Adrenal gland (tissue), 12 donors: Measurements from ENCODE around the gene ECE2. TPM values are rescaled to one million over a fixed set of nuclear protein-coding genes. Genes with fewer than 3 reads are reported as not detected.

Experiments used
- DNase-seq, 7 donors: peaks; one replicate each; pipeline ENCODE4 v3.0.0-alpha.2; 2019 to 2020
- H3K27ac ChIP-seq, 5 donors: fragments of 200-600 bp; sonication (generic) in 4 of 5; 1 replicate in 3 of 5; 2 replicates in 2 of 5; pipeline versions ENCODE4 v1.5.1 to v1.8.0; 2016 to 2020; ENCODE audit warnings: mild to moderate bottlenecking in 1 of 5
- H3K27me3 ChIP-seq: fragments of 200-600 bp; 2 replicates; pipeline ENCODE4 v1.8.0; 2021
- H3K36me3 ChIP-seq, 2 donors: fragments of 200-600 bp; replicated peaks in 1 of 2; 1 replicate in 1 of 2; 2 replicates in 1 of 2; pipeline versions ENCODE4 v1.5.1 to v1.8.0; 2018 to 2022
- H3K4me1 ChIP-seq, 2 donors: fragments of 200-600 bp; replicated peaks in 1 of 2; 1 replicate in 1 of 2; 2 replicates in 1 of 2; pipeline versions ENCODE4 v1.5.1 to v1.8.0; 2018 to 2021
- H3K4me3 ChIP-seq, 4 donors: fragments of 200-600 bp; sonication (generic) in 3 of 4; one replicate each; pipeline ENCODE4 v1.5.1; 2016 to 2018
- H3K9me3 ChIP-seq, 3 donors: fragments of 200-600 bp; sonication (generic) in 1 of 3; replicated peaks in 1 of 3; 1 replicate in 2 of 3; 2 replicates in 1 of 3; pipeline versions ENCODE4 v1.5.1 to v1.8.0; 2016 to 2021
- CTCF ChIP-seq, 6 experiments: fragments of 450-650 bp in 4 of 6; fragments of 200-600 bp in 2 of 6; sonication (generic) in 1 of 6; IDR thresholded peaks; 1 replicate in 5 of 6; 2 replicates in 1 of 6; pipeline versions ENCODE4 v1.5.1 to v1.8.0; 2016 to 2021; ENCODE audit warnings: antibody characterized with exemption in 6 of 6, mild to moderate bottlenecking in 2 of 6, moderate library complexity in 1 of 6
- POLR2A ChIP-seq, 2 donors: fragments of 450-650 bp; IDR thresholded peaks; one replicate each; pipeline ENCODE4 v1.6.1; 2017; ENCODE audit warnings: antibody characterized with exemption in 2 of 2, mild to moderate bottlenecking in 2 of 2, moderate library complexity in 1 of 2
- WGBS, 4 donors: extraction: QIAGEN DNeasy Blood & Tissue Kit in 2 of 4; methylation state at CpG; one replicate each; pipeline versions ENCODE4 v1.1.5 to v1.1.7; 2013 to 2017; 5-methylcytosine and 5-hydroxymethylcytosine counted together
- intact Hi-C, 2 donors: fragments of 100-400 bp; cut with DNase I; formaldehyde crosslinking; loops; one replicate each; pipeline versions ENCODE4 v1.14.1 to v1.15.0; 2022 to 2023
- polyA plus RNA-seq, 3 donors: library from polyadenylated mRNA; stranded (reverse); fragments of 200-250 nt in 2 of 3; fragments of 350-450 nt in 1 of 3; fragmentation: Illumina TruSeq in 1 of 3; extraction: RNeasy Lipid Tissue Mini Kit (QIAGEN cat#74804) in 1 of 3; gene quantifications; one replicate each; pipeline ENCODE4 v1.2.3, GENCODE V29; 2013 to 2014
- total RNA-seq, 9 donors: library from RNA; depleted of rRNA in 4 of 9; stranded (reverse); fragments of >200 nt in 4 of 9; fragments of 120-200 nt in 1 of 9; fragmentation: NEBNext Ultra II Directional in 1 of 9; extraction: Animal tissue kit (Norgen Biotek cat#: 25700) in 1 of 9; gene quantifications; one replicate each; pipeline versions ENCODE4 v1.1.0 to v1.2.4, GENCODE V29; 2013 to 2023
- donor health status: healthy with polysubstance abuse.
- donor health status: Bipolar disorder and iron deficiency.
- donor health status: DM: yes; HTN: yes; CAD: no.
- donor health status: DM: no; HTN: no; CAD: no.
- donor health status: DM: no; HTN: no; CAD: no.
- donor health status: DM: yes; HTN: yes; CAD: no.

The ECE2 gene
- total and polyA plus RNA-seq, 12 donors = 0.27 to 15.2 (median 5.8) TPM; not detected in 4

DNA sequence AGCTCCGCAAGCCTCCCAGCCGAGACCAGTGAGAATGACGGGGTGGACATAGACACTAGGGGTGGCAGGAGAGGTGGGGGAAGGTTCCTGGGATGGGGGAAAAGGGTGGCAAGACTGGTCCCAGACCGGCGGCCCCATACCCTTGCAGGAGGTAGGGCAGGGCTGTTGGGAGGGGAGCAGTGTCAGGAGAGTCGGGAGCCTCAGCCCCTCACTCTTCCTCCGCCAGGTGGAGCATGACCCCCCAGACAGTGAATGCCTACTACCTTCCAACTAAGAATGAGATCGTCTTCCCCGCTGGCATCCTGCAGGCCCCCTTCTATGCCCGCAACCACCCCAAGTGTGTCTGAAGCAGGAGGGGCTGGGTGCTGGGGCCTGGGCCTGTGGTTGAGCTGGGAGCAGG, 14.5 kb downstream of the ECE2 start:
- Histone ChIP-seq H3K27ac (no peak overlapping the region), H3K9me3 (no peaks in the 10 kb centered on the region), H3K4me3 (no peak overlapping the region), H3K36me3 (no peaks in the 10 kb centered on the region), H3K27me3 (no peaks in the 10 kb centered on the region), H3K4me1 (no peaks in the 10 kb centered on the region)
- TF ChIP-seq CTCF (IDR thresholded peaks at IDR 0.05) (no peak), POLR2A (IDR thresholded peaks at IDR 0.05) (no peak)
- intact Hi-C loops = loop anchor here in 1 of 2 donors (5.0 kb wide), 1 partner anchor 393 kb away; no protein-coding TSS in a partner anchor
- DNase-seq = no peak
- WGBS, 4 donors = 81 to 89% (median 82%) methylated on average over 7 to 10 of the region's 10 CpGs

DNA sequence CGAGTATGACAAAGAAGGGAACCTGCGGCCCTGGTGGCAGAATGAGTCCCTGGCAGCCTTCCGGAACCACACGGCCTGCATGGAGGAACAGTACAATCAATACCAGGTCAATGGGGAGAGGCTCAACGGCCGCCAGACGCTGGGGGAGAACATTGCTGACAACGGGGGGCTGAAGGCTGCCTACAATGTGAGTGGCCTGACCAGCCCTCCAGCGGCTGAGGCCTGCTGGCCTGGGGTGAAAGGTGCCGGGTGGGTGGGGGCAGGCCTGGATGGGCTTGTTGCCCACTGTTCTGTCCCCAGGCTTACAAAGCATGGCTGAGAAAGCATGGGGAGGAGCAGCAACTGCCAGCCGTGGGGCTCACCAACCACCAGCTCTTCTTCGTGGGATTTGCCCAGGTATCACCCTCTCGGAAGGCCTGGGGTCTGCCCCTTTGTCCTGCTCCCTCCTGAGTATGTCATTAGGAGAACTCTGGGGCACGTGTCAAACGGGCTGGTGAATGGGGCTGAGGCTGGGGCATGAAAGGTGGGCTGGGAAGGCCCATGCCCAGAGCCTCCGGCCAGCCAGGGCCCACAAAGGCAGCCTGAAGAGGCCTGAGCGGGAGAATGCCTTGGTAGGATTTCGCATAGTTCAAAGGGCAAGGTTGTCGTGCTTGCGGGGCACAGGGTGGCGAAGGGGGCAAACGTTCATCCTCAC, 15.4 kb downstream of the ECE2 start:
- Histone ChIP-seq H3K4me3 (no peak overlapping the region), H3K36me3 (no peaks in the 10 kb centered on the region), H3K27ac (no peak overlapping the region), H3K9me3 (no peaks in the 10 kb centered on the region), H3K27me3 (no peaks in the 10 kb centered on the region), H3K4me1 (no peaks in the 10 kb centered on the region)
- WGBS, 4 donors = 79 to 87% (median 84%) methylated on average over 15 to 22 of the region's 22 CpGs
- no peak for DNase-seq
- TF ChIP-seq CTCF (IDR thresholded peaks at IDR 0.05) (no peak), POLR2A (IDR thresholded peaks at IDR 0.05) (no peak)
- intact Hi-C loops = loop anchor here in 1 of 2 donors (5.0 kb wide), 1 partner anchor 394 kb away; no protein-coding TSS in a partner anchor

GRCh38 chr3:184291738-184292445, 16.1 kb downstream of the ECE2 start:
- Histone ChIP-seq H3K4me1 (no peaks in the 10 kb centered on the region), H3K36me3 (no peaks in the 10 kb centered on the region), H3K9me3 (no peaks in the 10 kb centered on the region), H3K4me3 (no peak overlapping the region), H3K27ac (no peak overlapping the region), H3K27me3 (no peaks in the 10 kb centered on the region)
- TF ChIP-seq CTCF (IDR thresholded peaks at IDR 0.05) = no peak
- no peak for TF ChIP-seq POLR2A (IDR thresholded peaks at IDR 0.05)
- intact Hi-C loops = loop anchor here in 1 of 2 donors (5.0 kb wide), 1 partner anchor 395 kb away; no protein-coding TSS in a partner anchor
- 79 to 94% (median 86%) methylated on average over 7 to 21 of the region's 21 CpGs for WGBS, 4 donors
- no peak for DNase-seq

GRCh38 chr3:184295771-184296170, 19.9 kb downstream of the ECE2 start:
- H3K27ac ChIP-seq = no peak overlapping the region
- H3K4me1 ChIP-seq = peaks cover 4 to 12% of the 10 kb centered on the region in 2 donors
- H3K4me3 ChIP-seq = no peak overlapping the region
- peaks cover 0 to 7% of the 10 kb centered on the region in 2 donors for H3K36me3 ChIP-seq
- WGBS, 4 donors = 54 to 66% (median 62%) methylated on average over 3 of the region's 3 CpGs
- intact Hi-C loops = no loop called here
- no peak for DNase-seq
- no peaks in the 10 kb centered on the region for H3K27me3 ChIP-seq
- H3K9me3 ChIP-seq = no peaks in the 10 kb centered on the region
- TF ChIP-seq POLR2A (IDR thresholded peaks at IDR 0.05) = no peak
- TF ChIP-seq CTCF (IDR thresholded peaks at IDR 0.05) = no peak
